Upper lobe of right lung (tissue), 1 donor: ENCODE results near the gene IFITM10. TPM values are rescaled to one million over a fixed set of nuclear protein-coding genes. Genes with fewer than 3 reads are reported as not detected.

Experiments used
- ATAC-seq: fragments of 200-7000 bp; cut with Tn5 transposase; one replicate; pipeline ENCODE4 v1.9.1; 2020; ENCODE audit warnings: mild to moderate bottlenecking, moderate library complexity
- DNase-seq: peaks from one replicate; pipeline ENCODE4 v3.0.0-alpha.2; 2020
- H3K27ac ChIP-seq: fragments of 200-600 bp; one replicate; pipeline ENCODE4 v1.8.0; 2022
- H3K27me3 ChIP-seq: fragments of 200-600 bp; one replicate; pipeline ENCODE4 v1.8.0; 2022; ENCODE audit warnings: mild to moderate bottlenecking
- H3K36me3 ChIP-seq: fragments of 200-600 bp; one replicate; pipeline ENCODE4 v1.8.0; 2022
- H3K4me1 ChIP-seq: fragments of 200-600 bp; one replicate; pipeline ENCODE4 v1.8.0; 2022
- H3K4me3 ChIP-seq: fragments of 200-600 bp; one replicate; pipeline ENCODE4 v1.8.0; 2022; ENCODE audit warnings: mild to moderate bottlenecking
- H3K9me3 ChIP-seq: fragments of 200-600 bp; one replicate; pipeline ENCODE4 v1.8.0; 2022
- CTCF ChIP-seq: fragments of 200-600 bp; IDR thresholded peaks from one replicate; pipeline ENCODE4 v1.8.0; 2022; ENCODE audit warnings: antibody characterized with exemption
- intact Hi-C: fragments of 100-400 bp; cut with DNase I; formaldehyde crosslinking; loops from one replicate; pipeline ENCODE4 v1.11.0; 2022
- total RNA-seq: library from RNA; stranded (reverse); fragmentation: NEBNext Ultra II Directional; extraction: Animal tissue kit (Norgen Biotek cat#: 25700); gene quantifications from one replicate; pipeline ENCODE4 v1.2.1, GENCODE V29; 2021
- donor health status: DM: no; HTN: yes; CAD: no; lungs with severe emphysema.

Gene IFITM10
- total RNA-seq, 1 donor from 2014 or later, result 7.9 TPM

GRCh38 chr11:1782831-1783724 is 32.7 kb upstream of the IFITM10 start:
- ATAC-seq (peak; percentile 57), DNase-seq (no peak)
- no peak for TF ChIP-seq CTCF
- Histone ChIP-seq H3K27me3 (no peaks in the 10 kb centered on the region), H3K36me3 (no peaks in the 10 kb centered on the region), H3K9me3 (no peaks in the 10 kb centered on the region), H3K4me1 (no peaks in the 10 kb centered on the region), H3K4me3 (no peak overlapping the region), H3K27ac (peak overlapping the region; percentile 83)
- intact Hi-C loops, result no loop called here

GRCh38 chr11:1782031-1782590 is 31.7 kb upstream of the IFITM10 start:
- no peak for DNase-seq
- Histone ChIP-seq H3K4me1 (no peaks in the 10 kb centered on the region), H3K4me3 (no peak overlapping the region), H3K9me3 (no peaks in the 10 kb centered on the region), H3K27me3 (no peaks in the 10 kb centered on the region), H3K27ac (peak overlapping the region; percentile 83), H3K36me3 (no peaks in the 10 kb centered on the region)
- intact Hi-C loops, result no loop called here
- ATAC-seq, result peak; percentile 46
- no peak for TF ChIP-seq CTCF

DNA sequence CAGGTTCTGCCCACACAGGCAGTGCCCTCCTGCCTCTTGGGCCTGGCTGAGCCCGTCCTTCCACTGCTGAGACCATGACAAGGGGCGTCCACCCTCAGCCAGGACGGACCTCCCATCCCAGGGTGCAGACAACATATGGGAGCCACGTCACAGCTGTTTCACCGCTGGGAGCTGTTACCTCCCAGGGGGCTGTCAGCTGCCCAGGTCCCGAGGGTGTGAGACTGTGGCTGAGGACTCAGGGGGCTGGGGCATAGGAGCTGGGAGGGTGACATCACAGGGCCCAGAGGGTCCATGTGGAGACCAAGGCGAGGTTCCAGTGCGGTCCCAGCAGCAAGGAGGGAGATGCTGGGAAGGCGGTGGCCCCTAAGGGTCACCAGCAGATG is 31.2 kb upstream of the IFITM10 start:
- intact Hi-C loops, result no loop called here
- H3K27me3 ChIP-seq, result no peaks in the 10 kb centered on the region
- H3K4me3 ChIP-seq, result no peak overlapping the region
- H3K36me3 ChIP-seq, result no peaks in the 10 kb centered on the region
- peak overlapping the region; percentile 83 for H3K27ac ChIP-seq
- H3K9me3 ChIP-seq, result no peaks in the 10 kb centered on the region
- H3K4me1 ChIP-seq, result no peaks in the 10 kb centered on the region
- ATAC-seq (no peak), DNase-seq (no peak)
- no peak for TF ChIP-seq CTCF

DNA sequence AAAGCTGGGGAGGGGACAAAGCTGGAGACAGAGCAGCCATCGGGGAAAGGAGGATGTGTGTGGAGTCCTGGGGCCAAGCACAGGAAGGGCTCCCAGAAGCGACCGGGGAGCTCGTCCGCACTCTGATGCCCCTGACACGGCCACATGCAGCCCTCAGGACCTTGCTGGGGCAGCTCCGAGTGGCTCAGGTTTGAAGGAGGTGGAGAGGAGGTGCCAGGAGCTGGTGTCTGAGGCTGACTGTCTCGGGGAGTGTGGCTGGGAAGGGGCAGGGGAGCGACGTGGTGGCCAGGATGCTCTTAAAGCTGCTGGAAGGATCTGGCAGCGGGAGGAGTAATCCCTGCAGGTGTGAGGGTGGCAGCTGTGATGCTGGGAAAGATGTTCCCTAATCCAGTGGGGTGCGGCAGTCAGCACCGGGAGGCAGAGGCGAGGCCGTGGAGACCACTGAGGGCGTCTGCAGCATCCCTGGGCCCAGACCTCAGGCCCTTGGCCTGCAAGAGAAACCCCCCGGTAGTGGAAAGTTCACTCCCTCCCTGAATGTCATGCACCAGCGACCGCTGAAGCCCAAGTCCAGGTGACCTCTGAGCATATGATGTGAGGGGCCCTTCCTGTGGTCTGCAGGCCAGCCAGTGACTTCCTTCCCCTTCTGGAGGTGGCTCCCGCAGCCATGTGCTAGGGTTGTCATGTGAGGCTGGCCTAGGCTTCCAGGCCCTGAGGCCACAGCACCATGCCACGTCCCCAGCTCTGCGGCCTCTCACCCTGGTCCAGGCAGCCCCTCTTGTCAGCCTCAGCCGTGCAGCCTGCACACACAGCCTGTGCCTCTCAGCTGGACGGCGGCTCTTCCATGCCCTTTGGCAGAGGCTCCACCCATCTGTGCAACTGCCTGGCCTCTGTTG is 30.6 kb upstream of the IFITM10 start:
- H3K4me1 ChIP-seq, result no peaks in the 10 kb centered on the region
- ATAC-seq (peak; percentile 70), DNase-seq (peak; percentile 86)
- peak overlapping the region; percentile 83 for H3K27ac ChIP-seq
- TF ChIP-seq CTCF, result no peak
- no peaks in the 10 kb centered on the region for H3K36me3 ChIP-seq
- H3K27me3 ChIP-seq, result no peaks in the 10 kb centered on the region
- no peak overlapping the region for H3K4me3 ChIP-seq
- intact Hi-C loops, result no loop called here
- H3K9me3 ChIP-seq, result no peaks in the 10 kb centered on the region

GRCh38 chr11:1779806-1780699 is 29.7 kb upstream of the IFITM10 start:
- no peak for TF ChIP-seq CTCF
- H3K9me3 ChIP-seq, result no peaks in the 10 kb centered on the region
- no peak overlapping the region for H3K4me3 ChIP-seq
- H3K27me3 ChIP-seq, result no peaks in the 10 kb centered on the region
- DNase-seq, result no peak
- intact Hi-C loops, result no loop called here
- no peak overlapping the region for H3K27ac ChIP-seq
- no peaks in the 10 kb centered on the region for H3K4me1 ChIP-seq
- ATAC-seq, result no peak
- no peaks in the 10 kb centered on the region for H3K36me3 ChIP-seq
